A549 treated with AZD2906 at 1 μM for 4 hours (cell line): ENCODE results near the gene TSPAN12. TPM values are rescaled to one million over a fixed set of nuclear protein-coding genes. Genes with fewer than 3 reads are reported as not detected.

Experiments used
- total RNA-seq: library from RNA; stranded (reverse); fragments of 200-300 nt; extraction: Qiagen RNA extraction; gene quantifications from 5 replicates; pipeline ENCODE4 v1.2.3, GENCODE V29; 2022

TSPAN12 gene
- 0.25 to 0.48 TPM (median 0.34 TPM) in 5 replicates for total RNA-seq

GRCh38 chr7:120857588-120858573 lies at the start of gene TSPAN12:
Gene TSPAN12 (minus strand): TSS chr7:120858144. CDS start chr7:120856763, 1,381 bp downstream.

Other genes with a start within 250 kb of the TSPAN12 start
- gene ING3, start 92.6 kb upstream of the TSPAN12 start, total RNA-seq = 4.8 to 5.4 TPM (median 5.2 TPM) in 5 replicates
- not detected in 5 replicates for gene CPED1, start 130.6 kb upstream of the TSPAN12 start, total RNA-seq